Uterus (tissue), 4 donors: ENCODE data around the gene LRRC56. TPM values are rescaled to one million over a fixed set of nuclear protein-coding genes. Genes with fewer than 3 reads are reported as not detected.

Experiments used
- DNase-seq, 2 donors: peaks; one replicate each; pipeline ENCODE4 v3.0.0-alpha.2; 2019 to 2020
- H3K27ac ChIP-seq, 2 donors: fragments of 200-600 bp; sonication (generic); 1 replicate in 1 of 2; 2 replicates in 1 of 2; pipeline ENCODE4 v1.5.1; 2016 to 2018
- H3K27me3 ChIP-seq, 2 donors: fragments of 200-600 bp; sonication (generic); one replicate each; pipeline ENCODE4 v1.5.1; 2018 to 2019; ENCODE audit warnings: control low read depth in 1 of 2
- H3K36me3 ChIP-seq, 2 donors: fragments of 200-600 bp; sonication (generic); one replicate each; pipeline ENCODE4 v1.5.1; 2019; ENCODE audit warnings: control low read depth in 1 of 2
- H3K4me1 ChIP-seq, 2 donors: fragments of 200-600 bp; sonication (generic); one replicate each; pipeline ENCODE4 v1.5.1; 2018 to 2019; ENCODE audit warnings: control low read depth in 1 of 2
- H3K4me3 ChIP-seq, 2 donors: fragments of 200-600 bp; sonication (generic); 1 replicate in 1 of 2; 2 replicates in 1 of 2; pipeline ENCODE4 v1.5.1; 2018 to 2019; ENCODE audit warnings: mild to moderate bottlenecking in 1 of 2
- H3K9me3 ChIP-seq, 2 donors: fragments of 200-600 bp; sonication (generic); one replicate each; pipeline ENCODE4 v1.5.1; 2019; ENCODE audit warnings: control low read depth in 1 of 2
- CTCF ChIP-seq, 4 experiments: fragments of 200-600 bp in 2 of 4; fragments of 450-650 bp in 2 of 4; sonication (generic) in 2 of 4; IDR thresholded peaks; one replicate each; pipeline ENCODE4 v1.5.1; 2016 to 2019; ENCODE audit warnings: antibody characterized with exemption in 4 of 4, mild to moderate bottlenecking in 2 of 4, moderate library complexity in 1 of 4
- POLR2A ChIP-seq, 2 donors: fragments of 450-650 bp; IDR thresholded peaks; one replicate each; pipeline ENCODE4 v1.6.1; 2016; ENCODE audit warnings: antibody characterized with exemption in 2 of 2, mild to moderate bottlenecking in 1 of 2, moderate library complexity in 1 of 2
- intact Hi-C: fragments of 100-400 bp; cut with DNase I; formaldehyde crosslinking; loops from one replicate; pipeline ENCODE4 v1.15.1; 2023; ENCODE audit warnings: low total_unique reads
- total RNA-seq, 4 donors: library from RNA; depleted of rRNA in 3 of 4; stranded (reverse); fragments of >200 nt in 3 of 4; gene quantifications; one replicate each; pipeline versions ENCODE4 v1.1.0 to v1.2.4, GENCODE V29; 2014 to 2023
- donor health status: DM: yes; HTN: yes; CAD: no.

LRRC56 gene
- total RNA-seq, 4 donors from 2014 or later = 1.7 to 1.9 TPM; not detected in 2

GRCh38 chr11:501683-502287 is 35.5 kb upstream of the LRRC56 start:
- H3K4me1 ChIP-seq = peaks cover 0 to 20% of the 10 kb centered on the region in 2 donors
- no peak for DNase-seq
- H3K27ac ChIP-seq = no peak overlapping the region
- H3K9me3 ChIP-seq = no peaks in the 10 kb centered on the region
- H3K4me3 ChIP-seq = no peak overlapping the region
- intact Hi-C loops = no loop called here
- H3K27me3 ChIP-seq = no peaks in the 10 kb centered on the region
- TF ChIP-seq POLR2A (IDR thresholded peaks at IDR 0.05) (no peak), CTCF (IDR thresholded peaks at IDR 0.05) (no peak)
- no peaks in the 10 kb centered on the region for H3K36me3 ChIP-seq

GRCh38 chr11:502288-503178 is 34.8 kb upstream of the LRRC56 start:
- TF ChIP-seq CTCF (IDR thresholded peaks at IDR 0.05) (no peak), POLR2A (IDR thresholded peaks at IDR 0.05) (no peak)
- H3K27ac ChIP-seq = peak overlapping the region; percentile 24 to 65
- no peak overlapping the region for H3K4me3 ChIP-seq
- DNase-seq = peak; percentile 22
- intact Hi-C loops = no loop called here
- no peaks in the 10 kb centered on the region for H3K27me3 ChIP-seq
- H3K36me3 ChIP-seq = no peaks in the 10 kb centered on the region
- H3K9me3 ChIP-seq = no peaks in the 10 kb centered on the region
- H3K4me1 ChIP-seq = peaks cover 0 to 20% of the 10 kb centered on the region in 2 donors

- H3K4me3 ChIP-seq = peak overlapping the region; percentile 37 to 52
- DNase-seq = peak; percentile 44 to 47
- H3K27ac ChIP-seq = peak overlapping the region; percentile 65 to 73
- intact Hi-C loops = no loop called here
- TF ChIP-seq CTCF (IDR thresholded peaks at IDR 0.05) (no peak), POLR2A (IDR thresholded peaks at IDR 0.05) (no peak)
- H3K9me3 ChIP-seq = no peaks in the 10 kb centered on the region
- H3K36me3 ChIP-seq = no peaks in the 10 kb centered on the region
- H3K27me3 ChIP-seq = no peaks in the 10 kb centered on the region
- H3K4me1 ChIP-seq = peaks cover 0 to 20% of the 10 kb centered on the region in 2 donors
Observed at GRCh38 chr11:503179-503981, 33.9 kb upstream of the LRRC56 start.

- Histone ChIP-seq H3K9me3 (no peaks in the 10 kb centered on the region), H3K4me1 (peaks cover 0 to 20% of the 10 kb centered on the region in 2 donors), H3K4me3 (peak overlapping the region; percentile 37 to 52), H3K27me3 (no peaks in the 10 kb centered on the region), H3K36me3 (no peaks in the 10 kb centered on the region), H3K27ac (peak overlapping the region; percentile 65 to 73)
- peak; percentile 40 to 51 for DNase-seq
- no peak for TF ChIP-seq POLR2A (IDR thresholded peaks at IDR 0.05)
- no peak for TF ChIP-seq CTCF (IDR thresholded peaks at IDR 0.05)
- intact Hi-C loops = no loop called here
Observed at GRCh38 chr11:504053-504993, 33.0 kb upstream of the LRRC56 start.
